Measurements from ENCODE around the gene CLEC10A.
"Not testable (repeated sequence)": the region's sequence is repeated elsewhere in the genome, so short reads cannot be mapped to it uniquely, and the experiment has no call there.

Gene CLEC10A

DNA sequence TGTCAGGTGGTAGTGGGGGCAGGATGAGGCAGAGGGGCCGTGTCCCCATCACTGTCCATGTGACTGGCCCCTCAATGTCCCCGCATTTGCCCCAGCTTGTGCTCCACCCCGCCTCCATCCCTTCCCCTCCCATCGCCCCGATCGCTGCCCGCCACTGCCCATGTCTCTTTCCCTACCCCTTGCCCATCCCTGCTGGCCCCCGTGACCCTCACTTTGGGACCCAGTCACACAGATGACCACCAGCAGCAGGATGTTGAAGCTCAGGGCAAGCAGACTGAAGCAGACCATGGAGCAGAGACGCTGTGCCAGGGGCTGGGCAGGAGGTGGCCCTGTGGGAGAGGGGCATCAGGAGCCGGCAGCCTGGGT, 28.5 kb upstream of the CLEC10A start:
- DNase-seq (ENCODE audit: low read depth): no peak

DNA sequence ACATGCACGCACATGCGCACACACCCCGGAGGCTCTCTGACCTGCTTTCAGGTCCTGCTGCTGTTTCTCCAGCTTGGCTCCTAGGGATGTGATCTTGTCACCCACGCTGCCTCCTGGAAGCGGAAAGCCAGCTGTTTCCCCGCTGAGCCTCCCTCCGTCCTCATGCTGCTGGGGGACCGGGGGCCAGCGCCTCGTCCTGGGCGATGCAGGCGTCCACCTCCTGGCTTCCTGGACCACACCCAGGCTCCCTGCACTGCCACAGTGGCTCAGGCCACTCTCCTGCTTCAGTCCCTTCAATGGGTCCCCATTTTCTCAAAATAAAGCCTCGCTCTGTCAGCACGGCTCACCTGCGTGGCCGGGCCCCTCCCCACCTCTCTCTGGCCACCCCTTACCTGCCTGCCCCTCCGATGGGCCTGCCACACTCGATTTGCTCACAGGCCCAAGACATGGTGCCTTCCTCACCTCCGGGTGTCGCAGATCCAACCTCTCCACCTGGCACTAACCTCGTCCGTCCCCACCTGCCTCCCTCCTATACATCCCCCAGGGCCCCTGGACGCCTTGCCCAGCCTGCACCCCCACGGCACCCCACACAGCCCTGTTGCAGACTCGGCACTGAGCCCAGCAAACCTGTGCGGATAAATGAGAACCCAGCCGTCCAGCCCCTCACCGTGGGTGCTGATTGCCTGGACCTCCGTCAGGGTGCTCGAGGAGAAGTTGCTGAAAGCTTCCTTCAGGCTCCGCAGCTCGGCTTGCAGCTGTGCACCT, 27.9 kb upstream of the CLEC10A start:
- DNase-seq (ENCODE audit: low read depth): no peak

- no peak for DNase-seq (ENCODE audit: low read depth)
These were observed 27.1 kb upstream of the CLEC10A start for GRCh38 chr17:7107012-7107754.

DNA sequence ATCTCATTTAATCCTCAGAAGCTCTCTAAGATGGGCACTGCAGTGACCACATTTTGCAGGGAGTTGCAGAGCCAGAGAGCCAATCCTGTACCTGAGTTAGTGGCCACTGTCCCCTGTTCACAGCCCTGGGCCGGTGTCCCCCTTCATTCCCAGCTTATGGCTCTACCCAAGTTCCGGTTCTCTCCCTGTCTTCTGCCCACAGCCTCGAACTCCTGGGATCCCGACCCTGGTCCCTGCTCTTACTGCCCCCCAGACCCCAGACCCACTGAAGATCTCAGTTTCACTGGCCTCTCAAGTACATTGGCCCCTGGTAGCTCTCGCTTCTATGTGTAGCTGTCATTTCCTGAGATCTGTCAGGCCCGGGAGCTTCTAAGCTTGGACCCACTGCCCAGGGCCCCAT, 22.4 kb upstream of the CLEC10A start:
- DNase-seq (ENCODE audit: low read depth): no peak

DNA sequence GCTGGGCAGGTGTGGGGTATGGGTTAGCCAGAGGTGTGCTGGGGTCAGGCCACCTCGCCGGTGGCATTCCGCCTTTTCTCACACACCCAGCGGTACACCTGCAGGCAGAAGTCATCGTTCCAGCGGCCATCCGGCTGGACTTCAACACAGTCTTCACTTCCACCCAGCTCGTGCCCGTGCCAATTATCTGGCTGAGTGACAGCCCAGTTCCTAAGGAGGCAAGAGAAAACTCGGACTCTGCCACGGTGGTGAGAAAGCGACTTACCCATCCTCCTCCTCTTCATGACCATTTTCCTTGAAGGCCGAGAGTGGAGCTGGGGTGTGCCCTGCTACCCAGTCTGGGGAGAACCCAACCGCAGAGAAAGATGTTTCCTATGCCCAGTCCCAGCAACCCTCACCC, 21.5 kb upstream of the CLEC10A start:
- DNase-seq (ENCODE audit: low read depth): no peak

GRCh38 chr17:7100641-7101379, 20.8 kb upstream of the CLEC10A start:
- DNase-seq (ENCODE audit: low read depth): not testable (repeated sequence)

DNA sequence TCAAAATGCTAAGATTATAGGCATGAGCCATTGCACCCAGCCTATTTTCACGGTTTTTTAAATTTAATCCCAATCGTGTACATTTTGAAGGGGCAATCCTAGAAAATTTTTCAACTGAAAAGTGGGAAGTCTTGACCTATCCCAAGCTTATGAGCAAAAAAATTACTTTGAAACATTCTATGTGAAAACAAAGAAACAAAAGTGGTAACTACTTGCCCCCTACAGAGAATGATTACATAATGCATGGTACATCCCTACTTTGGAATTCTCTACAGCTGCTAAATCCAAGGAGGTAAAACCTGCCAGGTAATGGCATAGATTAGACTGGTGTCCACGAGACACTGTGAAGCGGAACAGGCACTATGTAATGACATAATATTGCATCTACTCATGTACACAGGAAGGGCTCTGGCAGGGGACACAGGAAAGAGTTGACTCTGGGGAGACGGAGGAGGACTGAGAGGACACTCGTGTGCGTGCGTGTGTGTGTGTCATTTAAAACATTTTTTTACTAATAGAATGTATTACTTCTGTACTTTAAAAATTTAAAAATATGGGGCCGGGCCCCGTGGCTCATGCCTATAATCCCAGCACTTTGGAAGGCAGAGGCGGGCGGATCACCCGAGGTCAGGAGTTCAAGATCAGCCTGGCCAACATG, 18.9 kb upstream of the CLEC10A start:
- no peak for DNase-seq (ENCODE audit: low read depth)

- DNase-seq (ENCODE audit: low read depth): no peak
These were observed 17.9 kb upstream of the CLEC10A start for GRCh38 chr17:7097940-7098339.

DNA sequence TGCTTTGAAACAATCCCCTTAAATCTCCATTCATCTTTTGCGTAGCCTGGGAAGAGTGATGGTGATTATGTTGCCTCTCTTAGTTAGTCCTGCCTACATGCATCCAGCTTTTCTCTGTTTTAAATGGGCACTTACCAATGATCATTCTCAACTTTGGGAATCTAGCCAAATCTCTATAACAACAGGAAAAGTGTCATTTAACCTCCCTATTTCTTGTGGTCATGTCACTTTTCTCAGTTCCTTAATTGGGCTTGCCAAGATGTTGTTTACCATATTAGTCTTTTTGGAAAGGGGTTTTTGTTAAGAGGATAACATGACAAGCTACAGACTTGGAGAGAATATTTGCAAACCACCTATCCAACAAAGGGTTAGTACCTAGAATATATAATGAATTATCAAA, 15.6 kb upstream of the CLEC10A start:
- DNase-seq (ENCODE audit: low read depth): no peak

DNA sequence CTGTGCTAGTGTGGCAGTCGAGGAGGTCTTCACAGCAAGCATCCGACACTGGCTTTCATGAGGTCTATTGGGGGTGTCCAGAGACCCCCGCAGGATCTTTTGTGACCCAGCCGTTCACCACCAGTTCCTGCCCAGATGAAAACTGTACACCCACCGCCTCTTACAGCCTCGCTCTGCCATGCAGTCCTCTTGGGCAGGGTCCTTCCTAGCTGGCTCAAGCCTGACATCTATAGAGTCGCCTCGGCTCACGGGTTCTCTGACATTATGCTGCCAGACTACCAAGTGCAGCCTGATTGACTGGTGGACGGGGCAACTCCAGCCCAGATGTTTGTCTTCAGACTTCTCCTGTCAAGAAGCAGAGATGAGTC, 14.6 kb upstream of the CLEC10A start:
- no peak for DNase-seq (ENCODE audit: low read depth)

DNA sequence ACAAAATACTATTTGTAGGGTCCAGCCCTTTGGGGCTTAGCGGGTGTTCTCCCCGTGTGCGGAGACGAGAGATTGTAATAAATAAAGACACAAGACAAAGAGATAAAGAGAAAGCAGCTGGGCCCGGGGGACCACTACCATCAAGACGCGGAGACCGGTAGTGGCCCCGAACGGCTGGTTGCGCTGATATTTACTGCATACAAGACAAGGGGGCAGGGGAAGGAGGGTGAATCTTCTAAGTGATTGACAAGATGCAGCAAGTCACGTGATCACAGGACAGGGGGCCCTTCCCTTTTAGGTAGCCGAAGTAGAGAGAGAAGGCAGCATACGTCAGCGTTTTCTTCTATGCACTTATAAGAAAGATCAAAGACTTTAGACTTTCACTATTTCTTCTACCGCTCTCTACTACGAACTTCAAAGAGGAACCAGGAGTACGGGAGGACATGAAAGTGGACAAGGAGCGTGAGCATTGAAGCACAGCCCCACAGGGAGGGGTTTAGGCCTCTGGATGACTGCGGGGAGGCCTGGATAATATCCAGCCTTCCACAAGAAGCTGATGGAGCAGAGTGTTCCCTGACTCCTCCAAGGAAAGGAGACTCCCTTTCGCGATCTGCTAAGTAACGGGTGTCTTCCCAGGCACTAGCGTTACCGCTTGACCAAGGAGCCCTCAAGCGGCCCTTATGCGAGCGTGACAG, 11.4 kb upstream of the CLEC10A start:
- peak; percentile 10 for DNase-seq (ENCODE audit: low read depth)

- not testable (repeated sequence) for DNase-seq (ENCODE audit: low read depth)
These were observed 9.5 kb upstream of the CLEC10A start for GRCh38 chr17:7089570-7089969.

DNA sequence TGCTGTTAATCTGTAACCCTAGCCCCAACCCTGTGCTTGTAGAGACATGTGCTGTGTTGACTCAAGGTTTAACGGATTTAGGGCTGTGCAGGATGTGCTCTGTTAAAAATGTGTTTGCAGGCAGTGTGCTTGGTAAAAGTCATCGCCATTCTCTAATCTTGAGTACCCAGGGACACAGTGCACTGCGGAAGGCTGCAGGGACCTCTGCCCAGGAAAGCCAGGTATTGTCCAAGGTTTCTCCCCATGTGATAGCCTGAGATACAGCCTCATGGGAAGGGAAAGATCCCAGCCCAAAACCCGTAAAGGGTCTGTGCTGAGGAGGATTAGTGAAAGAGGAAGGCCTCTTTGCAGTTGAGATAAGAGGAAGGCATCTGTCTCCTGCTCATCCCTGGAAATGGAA, 8.4 kb upstream of the CLEC10A start:
- DNase-seq (ENCODE audit: low read depth): not testable (repeated sequence)

- no peak for DNase-seq (ENCODE audit: low read depth)
These were observed 4.0 kb upstream of the CLEC10A start for GRCh38 chr17:7084088-7084487.

DNA sequence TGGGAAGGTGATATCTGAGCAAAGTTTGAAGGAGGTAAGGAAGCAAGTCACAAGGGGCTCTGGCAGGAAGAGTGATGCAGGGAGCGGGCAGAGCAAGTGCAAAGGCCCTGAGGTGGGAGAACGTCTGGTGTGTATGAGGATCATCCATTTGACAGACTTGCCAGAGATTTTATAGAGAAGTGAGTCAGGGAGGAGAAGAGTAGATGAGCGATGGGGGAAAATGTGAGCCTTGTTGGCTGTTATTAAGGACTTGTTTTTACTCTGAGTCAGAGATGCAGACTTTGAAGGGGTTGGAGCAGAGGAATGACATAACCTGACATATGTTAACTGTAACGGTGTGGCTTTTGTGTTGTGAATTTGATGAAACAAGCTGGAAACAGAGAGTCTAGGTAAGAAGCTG, 3.5 kb upstream of the CLEC10A start:
- DNase-seq (ENCODE audit: low read depth): no peak

DNA sequence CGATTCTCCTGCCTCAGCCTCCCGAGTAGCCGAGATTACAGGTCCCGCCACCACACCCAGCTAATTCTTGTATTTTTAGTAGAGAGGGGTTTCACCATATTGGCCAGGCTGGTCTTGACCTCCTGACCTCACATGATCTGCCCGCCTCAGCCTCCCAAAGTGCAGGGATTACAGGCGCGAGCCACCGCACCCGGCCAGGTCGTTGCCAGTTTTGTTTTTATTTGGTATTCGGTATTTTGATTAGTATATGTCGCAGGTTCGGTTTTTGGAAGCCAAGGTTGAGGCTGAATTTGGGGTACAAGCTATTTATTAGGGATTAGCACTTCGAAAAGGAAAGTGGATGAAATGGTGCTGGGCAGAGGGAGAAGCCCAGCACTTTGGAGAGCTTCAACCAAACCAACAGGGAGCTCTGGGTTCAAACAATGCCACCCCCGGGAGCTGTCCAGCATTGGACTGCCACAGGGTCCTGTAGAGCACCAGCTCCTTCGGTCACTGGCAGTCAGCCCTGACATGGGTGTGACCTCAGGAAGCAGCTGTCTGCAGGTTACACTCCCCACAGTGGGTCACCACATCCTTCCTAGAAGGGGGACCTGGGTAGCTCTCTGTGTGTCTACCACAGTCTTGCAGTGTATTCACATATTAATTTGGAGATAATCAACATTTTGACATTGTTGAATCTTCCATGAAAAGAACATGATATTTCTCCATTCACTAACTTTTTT, 1.5 kb upstream of the CLEC10A start:
- no peak for DNase-seq (ENCODE audit: low read depth)

GRCh38 chr17:7080456-7081041, 498 bp upstream of the CLEC10A start:
- no peak for DNase-seq (ENCODE audit: low read depth)

GRCh38 chr17:7078711-7079110, 1.3 kb downstream of the CLEC10A start:
- no peak for DNase-seq (ENCODE audit: low read depth)

GRCh38 chr17:7077911-7078546, 2.0 kb downstream of the CLEC10A start:
- no peak for DNase-seq (ENCODE audit: low read depth)

DNA sequence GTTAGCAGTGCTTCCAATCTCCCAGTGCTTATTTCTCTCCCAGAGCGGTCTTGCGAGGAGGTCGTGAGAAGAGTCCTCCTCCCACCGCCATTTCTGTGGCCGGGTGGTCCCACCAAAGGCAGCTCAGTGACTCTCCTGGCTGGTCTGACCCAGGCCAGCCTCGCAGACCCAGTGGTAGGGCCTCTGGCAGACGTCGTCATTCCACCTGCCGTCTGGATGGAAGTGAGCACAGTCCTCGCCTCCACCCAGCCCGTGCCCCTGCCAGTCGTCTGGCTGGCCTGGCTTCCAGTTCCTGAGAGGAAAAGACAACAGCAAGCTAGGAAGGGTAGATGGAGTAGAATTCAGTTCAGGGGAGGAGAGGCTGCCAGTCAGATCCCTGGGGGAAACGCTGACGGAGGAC, 5.1 kb downstream of the CLEC10A start:
- no peak for DNase-seq (ENCODE audit: low read depth)
